K562 (cell line): ENCODE measurements around the gene CRIM1. TPM values are rescaled to one million over a fixed set of nuclear protein-coding genes. Genes with fewer than 3 reads are reported as not detected.

ENCODE experiments used
- ATAC-seq: fragments of 200-7000 bp; cut with Tn5 transposase; 3 replicates; pipeline ENCODE4 v1.9.1; 2020; ENCODE audit warnings: moderate library complexity
- BruUV-seq: library from RNA; stranded (reverse); fragments of 400-500 nt; replicated peaks from 2 replicates; lab custom pipeline; 2021; lab: Mats Ljungman, UMichigan
- CTCF ChIA-PET: fragments of 300-600 bp; formaldehyde crosslinking; extraction: SDS; loops from one replicate; lab custom pipeline; 2021; ENCODE audit warnings: low intra/inter-chr PET ratio; lab: Yijun Ruan, JAX
- POLR2A ChIA-PET: fragments of 300-600, 350-650 bp; sonication (Branson Sonifier 250); formaldehyde crosslinking; extraction: SDS; loops from one replicate; lab custom pipeline; 2021; ENCODE audit warnings: antibody characterized with exemption, inconsistent platforms; lab: Yijun Ruan, JAX
- DNase-seq, 4 experiments: peaks; one replicate each; pipeline versions ENCODE4 v3.0.0 to v3.0.0-alpha.2; 2011 to 2018; ENCODE audit warnings: low spot score in 3 of 4, mixed read lengths in 3 of 4; ENCODE audit errors: extremely low read depth in 1 of 4
- FAIRE-seq: peaks from 2 replicates; lab custom pipeline; 2011; peaks lifted over from hg19 to GRCh38; lab: Jason Lieb, UNC
- H2AFZ ChIP-seq: 2 replicates; pipeline ENCODE4 v1.6.0; 2011; ENCODE audit warnings: low read depth, low read length, control low read depth, inconsistent platforms
- H3K27ac ChIP-seq: fragments of 200-600 bp; 3 replicates; pipeline ENCODE4 v1.8.0; 2011; ENCODE audit warnings: low read depth, mild to moderate bottlenecking, control low read depth, inconsistent platforms, low read length, moderate library complexity, mixed read lengths; ENCODE audit errors: extremely low read depth
- H3K27me3 ChIP-seq, 2 experiments: fragments of 300-600 bp in 1 of 2; 2 replicates in 1 of 2; 3 replicates in 1 of 2; pipeline versions ENCODE4 v1.6.0 to v1.8.0; 2011; ENCODE audit warnings: inconsistent platforms in 2 of 2, low read length in 2 of 2, mild to moderate bottlenecking in 1 of 2, mixed read lengths in 1 of 2, moderate library complexity in 1 of 2; ENCODE audit not compliant: control insufficient read depth in 2 of 2, insufficient read depth in 2 of 2
- H3K36me3 ChIP-seq: fragments of 300-600 bp; 3 replicates; pipeline ENCODE4 v1.8.0; 2011; ENCODE audit warnings: mild to moderate bottlenecking, low read length, inconsistent platforms; ENCODE audit not compliant: control insufficient read depth, insufficient read depth
- H3K4me1 ChIP-seq, 2 experiments: fragments of 200-600 bp in 1 of 2; replicated peaks in 1 of 2; 2 replicates in 1 of 2; 3 replicates in 1 of 2; pipeline versions ENCODE4 v1.5.1 to v1.8.0; 2011; ENCODE audit warnings: inconsistent platforms in 2 of 2, low read length in 2 of 2, mild to moderate bottlenecking in 1 of 2, mixed read lengths in 1 of 2, moderate library complexity in 1 of 2; ENCODE audit not compliant: control insufficient read depth in 2 of 2, insufficient read depth in 2 of 2
- H3K4me2 ChIP-seq: 2 replicates; pipeline ENCODE4 v1.6.1; 2011; ENCODE audit warnings: low read length, control low read depth, inconsistent platforms, mixed read lengths; ENCODE audit not compliant: insufficient read depth
- H3K4me3 ChIP-seq: fragments of 200-600 bp; sonication (generic), shearing (Covaris generic); 2 replicates; pipeline ENCODE4 v1.5.1; 2016; ENCODE audit warnings: control low read depth, inconsistent platforms
- H3K79me2 ChIP-seq: fragments of 200-600 bp; 3 replicates; pipeline ENCODE4 v1.8.0; 2011; ENCODE audit warnings: low read length, inconsistent platforms; ENCODE audit not compliant: control insufficient read depth, insufficient read depth
- H3K9ac ChIP-seq, 2 experiments: 2 replicates each; pipeline versions ENCODE4 v1.6.0 to v1.6.1; 2011; ENCODE audit warnings: low read depth in 2 of 2, low read length in 2 of 2, control low read depth in 1 of 2, inconsistent platforms in 1 of 2, mild to moderate bottlenecking in 1 of 2, mixed read lengths in 1 of 2; ENCODE audit not compliant: insufficient read depth in 1 of 2
- H3K9me1 ChIP-seq: one replicate; pipeline ENCODE4 v1.6.0; 2011; ENCODE audit warnings: inconsistent platforms, mild to moderate bottlenecking, low read length, moderate library complexity; ENCODE audit not compliant: control insufficient read depth, insufficient read depth
- H3K9me3 ChIP-seq: replicated peaks from 2 replicates; pipeline ENCODE4 v1.5.1; 2011; ENCODE audit warnings: low read depth, low read length, inconsistent platforms; ENCODE audit not compliant: control insufficient read depth, insufficient read depth
- H4K20me1 ChIP-seq: replicated peaks from 2 replicates; pipeline ENCODE4 v1.6.1; 2011; ENCODE audit warnings: low read length, inconsistent platforms, mixed read lengths; ENCODE audit not compliant: control insufficient read depth, insufficient read depth
- BRF2 ChIP-seq: IDR thresholded peaks from 3 replicates; pipeline ENCODE4 v1.6.1; 2011; ENCODE audit warnings: borderline replicate concordance, mild to moderate bottlenecking; ENCODE audit not compliant: insufficient read length, insufficient read depth
- E2F1 ChIP-seq: sonication (generic); formaldehyde crosslinking; IDR thresholded peaks from 2 replicates; pipeline ENCODE4 v1.8.1; 2023; ENCODE audit warnings: mild to moderate bottlenecking, missing genetic modification reagents, moderate library complexity
- ELF2 ChIP-seq: fragments of 250-450 bp; sonication (Bioruptor Pico); IDR thresholded peaks from 2 replicates; pipeline ENCODE4 v1.5.0; 2021; ENCODE audit warnings: mild to moderate bottlenecking
- FOS ChIP-seq: IDR thresholded peaks from 3 replicates; pipeline ENCODE4 v1.6.1; 2011; ENCODE audit not compliant: insufficient read length; ENCODE audit errors: extremely low read depth
- LCOR ChIP-seq: sonication (generic); formaldehyde crosslinking; IDR thresholded peaks from 2 replicates; pipeline ENCODE4 v1.8.0; 2022; ENCODE audit warnings: mild to moderate bottlenecking, missing genetic modification reagents
- LEF1 ChIP-seq: fragments of 450-650 bp; IDR thresholded peaks from 2 replicates; pipeline ENCODE4 v1.6.1; 2016; ENCODE audit warnings: mild to moderate bottlenecking
- THAP7 ChIP-seq: fragments of 250-450 bp; sonication (Bioruptor Pico); IDR thresholded peaks from 2 replicates; pipeline ENCODE4 v1.5.0; 2021
- ZFP1 ChIP-seq: fragments of 450-650 bp; formaldehyde crosslinking; IDR thresholded peaks from 2 replicates; pipeline ENCODE4 v1.4.0; 2020; ENCODE audit warnings: mild to moderate bottlenecking, mixed read lengths
- ZNF518B ChIP-seq: fragments of 250-450 bp; sonication (Bioruptor Pico); IDR thresholded peaks from 2 replicates; pipeline ENCODE4 v1.5.0; 2021; ENCODE audit warnings: mild to moderate bottlenecking, moderate library complexity
- WGBS: fragments of 100-300 bp; shearing (Covaris generic); methylation state at CpG from one replicate; pipeline ENCODE4 v1.1.6; 2016; ENCODE audit warnings: low coverage, mixed read lengths; ENCODE audit not compliant: insufficient coverage; ENCODE audit errors: missing lambda C conversion rate; 5-methylcytosine and 5-hydroxymethylcytosine counted together
- in situ Hi-C: fragments of 300-500 bp; cut with MboI; formaldehyde crosslinking; loops from 4 replicates; pipeline ENCODE4 v1.15.0; 2018; ENCODE audit warnings: inconsistent platforms, mixed read lengths
- intact Hi-C: fragments of 100-400 bp; cut with micrococcal nuclease; formaldehyde crosslinking; loops from 2 replicates; pipeline ENCODE4 v1.14.2; 2022
- polyA plus RNA-seq, 8 experiments: library from polyadenylated mRNA; depleted of rRNA in 4 of 8; stranded (reverse) in 5 of 8; unstranded in 3 of 8; fragments of >200 nt; fragmentation: Nextera tagmentation in 2 of 8; fragmentation: Illumina TruSeq in 1 of 8; extraction: Ambion mirVana in 2 of 8; extraction: Trizol in 1 of 8; gene quantifications; 2 replicates each; pipeline versions ENCODE4 v1.2.1 to v1.2.3, GENCODE V29; 2011 to 2014; ENCODE audit warnings: inconsistent platforms in 1 of 8, missing spikeins in 1 of 8
- total RNA-seq, 7 experiments: library from RNA; depleted of rRNA in 6 of 7; stranded (reverse); fragments of >200 nt in 6 of 7; fragmentation: Illumina TruSeq in 2 of 7; extraction: Trizol in 2 of 7; gene quantifications; 2 replicates each; pipeline versions ENCODE4 v1.2.1 to v1.2.3, GENCODE V29; 2011 to 2021; ENCODE audit warnings: low replicate concordance in 1 of 7

Gene CRIM1
- total and polyA plus RNA-seq, 9 of the 15 experiments (the other 6 are each of a cell fraction or from before 2014, with no cell fraction given): 0.01 to 0.36 (median 0.06) TPM; not detected in 1

GRCh38 chr2:36338124-36338826, 17.3 kb upstream of the CRIM1 start:
- no peak for ATAC-seq
- DNase-seq: no peak
- no peak overlapping the region for H3K4me3 ChIP-seq
- H3K27ac ChIP-seq: no peak overlapping the region
- POLR2A ChIA-PET: interaction anchor here (0.6 kb wide), 1 partner anchor 285 kb away, joined by 4 read pairs; no protein-coding TSS in a partner anchor
- no peak for FAIRE-seq
- H3K4me2 ChIP-seq: no peak overlapping the region
- H3K9me1 ChIP-seq: no peaks in the 10 kb centered on the region
- H3K9ac ChIP-seq: no peak overlapping the region
- H2AFZ ChIP-seq: no peak overlapping the region
- no peaks in the 10 kb centered on the region for H3K36me3 ChIP-seq
- no peaks in the 10 kb centered on the region for H3K79me2 ChIP-seq
- CTCF ChIA-PET: no interaction called here
- intact Hi-C loops (no loop called here), in situ Hi-C loops (no loop called here)
- TF ChIP-seq LCOR (CRISPR knock-in tag) (no peak), E2F1 (CRISPR knock-in tag) (no peak)
- BruUV-seq: no TSS peak
- no peaks in the 10 kb centered on the region for H3K27me3 ChIP-seq
- H4K20me1 ChIP-seq: no peaks in the 10 kb centered on the region
- WGBS: 2% methylated on average over 3 of the region's 3 CpGs
- H3K9me3 ChIP-seq: no peaks in the 10 kb centered on the region
- no peaks in the 10 kb centered on the region for H3K4me1 ChIP-seq

GRCh38 chr2:36338827-36339145, 16.8 kb upstream of the CRIM1 start:
- POLR2A ChIA-PET: no interaction called here
- H2AFZ ChIP-seq: no peak overlapping the region
- no peak for FAIRE-seq
- no peaks in the 10 kb centered on the region for H3K79me2 ChIP-seq
- H3K9ac ChIP-seq: no peak overlapping the region
- no peaks in the 10 kb centered on the region for H3K9me3 ChIP-seq
- intact Hi-C loops (no loop called here), in situ Hi-C loops (no loop called here)
- CTCF ChIA-PET: no interaction called here
- H3K4me1 ChIP-seq: no peaks in the 10 kb centered on the region
- no peak for DNase-seq
- no peaks in the 10 kb centered on the region for H4K20me1 ChIP-seq
- H3K27me3 ChIP-seq: no peaks in the 10 kb centered on the region
- 0% methylated on average over 1 of the region's 1 CpG for WGBS
- H3K4me3 ChIP-seq: no peak overlapping the region
- H3K4me2 ChIP-seq: no peak overlapping the region
- no peaks in the 10 kb centered on the region for H3K9me1 ChIP-seq
- BruUV-seq: no TSS peak
- H3K27ac ChIP-seq: no peak overlapping the region
- ATAC-seq: no peak
- H3K36me3 ChIP-seq: no peaks in the 10 kb centered on the region
- TF ChIP-seq ZFP1 (no peak), FOS (no peak), BRF2 (no peak), LEF1 (no peak), ELF2 (CRISPR knock-in tag) (no peak), THAP7 (no peak), ZNF518B (CRISPR knock-in tag) (no peak)
